GM12874 (cell line): ENCODE results near the gene TH.

Experiments
- CTCF ChIP-seq: IDR thresholded peaks from 2 replicates; pipeline ENCODE4 v1.5.1; 2011; ENCODE audit warnings: low read depth, mild to moderate bottlenecking, control low read depth, low read length, moderate library complexity; ENCODE audit not compliant: insufficient read depth

Gene TH

DNA sequence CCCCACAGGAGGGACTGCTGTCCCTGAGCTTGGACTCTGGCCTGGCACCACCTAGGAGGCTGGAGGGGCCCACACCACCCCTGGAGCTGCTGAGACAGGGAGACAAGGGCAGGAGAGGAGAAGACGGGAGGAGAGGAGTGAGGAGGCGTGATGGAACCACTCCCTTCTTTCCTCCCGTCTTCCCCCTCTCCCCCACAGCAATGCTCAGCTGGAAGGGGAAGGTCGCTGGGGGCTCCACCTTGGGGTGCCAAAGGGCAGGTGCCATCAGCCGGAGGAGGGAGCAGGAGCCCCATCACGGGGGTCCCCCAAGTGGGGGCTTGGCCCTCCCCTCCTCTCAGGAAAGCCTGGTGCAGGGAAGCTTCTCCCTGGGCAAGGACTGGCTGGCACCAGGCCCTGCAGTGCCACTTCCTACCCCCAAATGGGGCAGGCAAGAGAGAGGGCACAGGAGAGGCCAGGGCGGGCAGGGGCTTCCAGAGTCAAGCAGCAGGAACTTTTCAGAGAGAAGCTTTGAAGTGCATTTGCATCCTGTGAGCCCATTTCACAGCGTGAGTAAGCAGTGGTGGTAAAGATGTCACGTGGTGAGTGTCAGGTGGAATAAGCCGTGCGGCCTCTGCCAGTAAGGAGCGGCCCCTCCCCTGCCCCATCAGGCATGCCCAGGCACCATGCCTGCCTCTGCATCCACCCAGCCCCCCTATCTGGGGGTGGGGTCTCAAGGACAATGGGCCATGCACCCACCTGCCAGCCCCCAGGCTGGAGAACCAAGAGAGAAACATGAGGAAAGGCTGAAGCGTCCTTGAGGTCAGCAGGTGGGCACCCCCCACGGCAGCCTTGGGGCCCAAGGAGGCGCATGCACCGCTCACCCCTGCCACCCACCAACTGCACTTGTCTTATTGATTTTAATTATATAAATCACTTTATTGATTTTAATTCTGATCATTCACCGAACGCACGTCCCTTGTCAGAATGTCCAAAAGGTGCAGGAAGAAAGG lies 37.3 kb downstream of the TH start:
- TF ChIP-seq CTCF: no peak

- no peak for TF ChIP-seq CTCF
These were observed 38.2 kb downstream of the TH start for GRCh38 chr11:2133241-2134021.

DNA sequence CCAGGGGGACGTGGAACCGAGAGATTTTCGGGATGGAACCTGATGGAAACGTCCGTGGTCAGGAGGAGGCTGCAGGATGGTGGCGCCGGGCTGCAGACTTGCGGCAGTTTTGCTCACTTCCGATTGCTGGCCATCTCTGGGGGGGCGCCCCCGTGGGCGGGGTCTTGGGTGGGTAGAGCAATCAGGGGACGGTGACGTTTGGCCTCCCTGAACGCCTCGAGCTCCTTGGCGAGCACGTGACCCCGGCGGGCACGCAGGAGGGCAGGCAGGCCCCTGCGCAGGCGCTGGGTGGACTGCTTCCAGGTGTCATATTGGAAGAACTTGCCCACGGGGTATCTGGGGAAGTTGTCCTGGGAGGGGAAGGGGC lies 38.8 kb downstream of the TH start:
- no peak for TF ChIP-seq CTCF

- TF ChIP-seq CTCF: no peak
These were observed 39.4 kb downstream of the TH start for GRCh38 chr11:2132246-2132645.

DNA sequence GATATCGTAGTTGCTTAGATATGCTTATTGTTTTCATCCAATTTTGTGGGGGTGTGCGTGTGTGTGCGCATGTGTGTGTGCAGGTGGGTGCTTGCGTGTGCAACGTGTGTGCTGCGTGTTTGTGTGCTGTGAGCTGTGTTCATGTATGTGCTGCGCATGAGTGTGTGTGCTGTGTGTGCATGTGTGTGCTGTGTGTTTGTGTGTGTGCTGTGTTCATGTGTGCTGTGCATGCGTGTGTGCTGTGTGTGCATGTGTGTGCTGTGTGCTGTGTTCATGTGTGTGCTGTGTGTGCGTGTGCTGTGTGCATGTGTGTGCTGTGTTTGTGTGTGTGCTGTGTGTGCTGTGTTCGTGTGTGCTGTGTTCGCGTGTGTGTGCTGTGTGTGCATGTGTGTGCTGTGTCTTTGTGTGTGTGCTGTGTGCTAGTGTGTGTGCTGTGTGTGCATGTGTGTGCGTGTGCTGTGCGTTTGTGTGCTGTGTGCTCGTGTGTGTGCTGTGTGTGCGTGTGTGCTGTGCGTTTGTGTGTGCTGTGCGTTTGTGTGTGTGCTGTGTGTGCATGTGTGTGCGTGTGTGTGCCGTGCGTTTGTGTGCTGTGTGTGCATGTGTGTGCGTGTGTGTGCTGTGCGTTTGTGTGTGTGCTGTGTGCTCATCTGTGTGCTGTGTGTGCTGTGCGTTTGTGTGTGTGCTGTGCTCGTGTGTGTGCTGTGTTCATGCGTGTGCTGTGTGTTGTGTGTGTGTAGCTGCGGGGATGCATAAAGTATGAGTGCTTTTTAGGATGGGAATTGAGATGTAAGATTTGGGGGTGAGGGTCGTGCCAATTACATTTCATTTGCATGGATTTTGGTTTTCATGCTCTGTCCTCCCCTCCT lies 40.0 kb downstream of the TH start:
- no peak for TF ChIP-seq CTCF

- TF ChIP-seq CTCF: no peak
These were observed 40.7 kb downstream of the TH start for GRCh38 chr11:2130881-2131352.
